COR-L47 (cell line): ENCODE measurements around the gene GALE.
"Not testable (repeated sequence)": the region's sequence is repeated elsewhere in the genome, so short reads cannot be mapped to it uniquely, and the experiment has no call there.

Experiments used
- DNase-seq: peaks from one replicate; lab custom pipeline; 2025; lab: John Stamatoyannopoulos, UW

GALE gene

GRCh38 chr1:23800400-23801337 lies at the start of gene GALE:
Gene GALE, minus strand, starts transcription at chr1:23800754. Its CDS starts 1,747 bp downstream, at chr1:23799007.
- DNase-seq: peak; percentile 91

- DNase-seq: no peak
Measured at GRCh38 chr1:23848673-23849616, 48.4 kb upstream of the GALE start.

GRCh38 chr1:23847482-23848095 lies 47.0 kb upstream of the GALE start:
- DNase-seq: not testable (repeated sequence)

GRCh38 chr1:23845163-23845562 lies 44.6 kb upstream of the GALE start:
- DNase-seq: no peak

GRCh38 chr1:23843644-23844043 lies 43.1 kb upstream of the GALE start:
- DNase-seq: no peak

- no peak for DNase-seq
Measured at GRCh38 chr1:23838401-23838866, 37.9 kb upstream of the GALE start.

- no peak for DNase-seq
Measured at GRCh38 chr1:23837908-23838307, 37.4 kb upstream of the GALE start.

GRCh38 chr1:23836037-23836436 lies 35.5 kb upstream of the GALE start:
- DNase-seq: no peak

GRCh38 chr1:23834156-23834555 lies 33.6 kb upstream of the GALE start:
- not testable (repeated sequence) for DNase-seq

- DNase-seq: no peak
Measured at GRCh38 chr1:23827717-23828116, 27.2 kb upstream of the GALE start.

GRCh38 chr1:23826590-23826989 lies 26.0 kb upstream of the GALE start:
- not testable (repeated sequence) for DNase-seq

- no peak for DNase-seq
Measured at GRCh38 chr1:23825762-23826522, 25.4 kb upstream of the GALE start.

- DNase-seq: peak; percentile 84
Measured at GRCh38 chr1:23825076-23825761, 24.7 kb upstream of the GALE start, which contains the start of gene HMGCL. Gene HMGCL, minus strand, starts transcription at chr1:23825429. Its CDS starts 14 bp downstream, at chr1:23825415.

- DNase-seq: no peak
Measured at GRCh38 chr1:23824711-23825075, 24.1 kb upstream of the GALE start.

- DNase-seq: no peak
Measured at GRCh38 chr1:23823767-23824166, 23.2 kb upstream of the GALE start.

GRCh38 chr1:23817633-23818032 lies 17.1 kb upstream of the GALE start:
- DNase-seq: no peak

- DNase-seq: no peak
Measured at GRCh38 chr1:23816906-23817305, 16.4 kb upstream of the GALE start.

- no peak for DNase-seq
Measured at GRCh38 chr1:23816361-23816760, 15.8 kb upstream of the GALE start.

GRCh38 chr1:23814016-23814415 lies 13.5 kb upstream of the GALE start:
- DNase-seq: no peak

- DNase-seq: no peak
Measured at GRCh38 chr1:23810818-23811540, 10.4 kb upstream of the GALE start.
